HG02610 (cell line): ENCODE data around the gene COG5.
"Not testable (repeated sequence)": the region's sequence is repeated elsewhere in the genome, so short reads cannot be mapped to it uniquely, and the experiment has no call there.

Experiments
- ATAC-seq: cut with Tn5 transposase; IDR thresholded peaks from one replicate; pipeline ENCODE4 v1.9.1; 2021; ENCODE audit warnings: mild to moderate bottlenecking, moderate library complexity; ENCODE audit not compliant: unreplicated experiment

Gene COG5

GRCh38 chr7:107233174-107233573 is 330.5 kb downstream of the COG5 start:
- ATAC-seq = peak; percentile 87

DNA sequence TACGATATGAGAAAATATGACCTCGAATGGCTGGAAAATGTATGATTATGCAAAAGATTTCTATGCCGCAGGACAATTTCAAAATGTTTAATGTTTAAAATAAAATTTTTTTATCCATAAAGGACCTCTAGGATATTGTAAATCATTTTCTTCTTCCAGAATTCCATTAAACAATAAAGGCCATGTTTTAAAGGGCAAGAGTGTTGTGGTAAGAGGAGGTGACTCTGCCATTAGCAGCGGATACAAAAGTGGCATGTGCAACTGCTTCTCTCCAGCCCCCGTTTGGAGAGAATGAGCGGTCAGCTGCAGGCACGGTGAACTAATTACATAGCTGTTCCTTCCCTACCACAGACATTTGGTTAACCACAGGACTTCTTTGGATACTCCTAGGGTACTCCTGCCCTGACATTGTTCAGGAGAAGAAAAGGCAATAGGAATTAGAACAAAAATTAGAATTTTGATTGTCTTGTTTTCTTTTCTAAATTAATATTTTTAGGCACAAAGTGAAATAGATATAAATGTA is 331.1 kb downstream of the COG5 start:
- ATAC-seq = no peak

- no peak for ATAC-seq
Observed at GRCh38 chr7:107230334-107230733, 333.4 kb downstream of the COG5 start.

DNA sequence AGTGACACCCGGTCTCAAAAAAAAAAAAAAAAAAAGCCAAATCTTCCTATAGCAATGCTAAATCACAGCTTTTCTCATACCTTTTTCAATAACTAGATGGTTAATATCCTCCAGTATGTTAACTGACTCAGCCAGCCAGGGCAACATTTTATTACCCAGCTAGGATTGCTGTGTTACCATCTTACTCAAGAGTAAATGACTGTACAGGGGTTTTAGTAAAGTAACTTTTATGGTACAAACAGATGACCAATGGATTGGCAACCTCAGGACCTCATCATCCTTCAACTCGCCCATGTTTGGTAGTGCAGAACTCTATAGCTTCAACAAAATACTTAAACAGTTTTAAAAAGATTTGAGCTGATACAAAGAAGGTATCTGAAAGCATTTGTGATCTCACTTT is 335.4 kb downstream of the COG5 start:
- no peak for ATAC-seq

DNA sequence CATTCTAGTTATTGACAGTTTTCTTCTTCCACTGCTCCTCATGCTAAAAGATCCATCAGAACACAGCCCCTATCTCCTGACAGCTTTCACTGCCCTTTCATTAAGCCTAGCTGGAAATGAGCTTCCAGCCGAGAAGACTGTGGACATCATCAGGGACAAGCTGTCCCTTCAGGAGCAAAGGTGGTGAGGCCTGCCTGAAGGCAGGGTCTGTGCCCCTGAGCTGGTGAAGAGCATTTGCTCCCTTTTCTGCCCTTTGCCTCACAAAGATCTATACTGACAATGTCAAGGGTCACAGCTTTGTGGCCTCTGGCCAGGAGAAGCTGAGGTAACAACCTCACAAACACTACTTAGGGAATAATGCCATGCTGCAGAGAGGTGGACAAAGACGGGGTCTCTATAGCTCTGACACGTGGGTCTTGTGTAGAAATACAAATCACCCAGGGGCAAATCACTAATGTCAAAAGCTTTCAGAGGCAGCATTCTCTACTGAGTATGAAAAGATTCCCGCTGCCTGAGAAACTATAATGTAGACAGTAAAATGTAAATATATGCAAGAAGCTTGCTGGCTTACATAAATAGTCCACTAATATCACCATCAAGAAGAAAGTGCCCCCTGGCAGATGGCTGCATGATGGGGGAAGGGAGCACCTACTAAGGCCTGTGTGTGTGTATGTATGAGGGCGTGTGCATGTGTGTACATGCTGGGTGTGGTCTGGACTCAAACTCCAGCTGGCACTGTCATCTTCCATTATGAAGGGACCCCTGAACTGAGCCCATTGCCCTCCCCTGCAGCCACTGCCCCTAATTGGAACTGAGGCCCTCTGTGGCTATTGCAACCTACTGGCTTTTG is 339.1 kb downstream of the COG5 start:
- ATAC-seq = no peak

DNA sequence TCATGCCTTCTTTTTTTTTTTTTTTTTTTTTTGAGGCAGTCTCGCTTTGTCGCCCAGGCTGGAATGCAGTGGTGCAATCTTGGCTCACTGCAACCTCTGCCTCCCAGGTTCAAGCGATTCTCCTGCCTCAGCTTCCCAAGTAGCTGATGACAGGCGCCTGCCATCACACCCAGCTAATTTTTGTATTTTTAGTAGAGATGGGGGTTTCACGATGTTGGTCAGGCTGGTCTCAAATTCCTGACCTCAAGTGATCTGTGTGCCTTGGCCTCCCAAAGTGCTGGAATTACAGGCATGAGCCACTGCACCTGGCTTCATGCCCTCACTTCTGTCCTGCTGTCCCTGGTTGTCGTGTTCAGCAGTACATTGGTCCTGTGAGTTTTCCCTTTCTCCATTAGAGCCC is 342.9 kb downstream of the COG5 start:
- ATAC-seq = not testable (repeated sequence)

DNA sequence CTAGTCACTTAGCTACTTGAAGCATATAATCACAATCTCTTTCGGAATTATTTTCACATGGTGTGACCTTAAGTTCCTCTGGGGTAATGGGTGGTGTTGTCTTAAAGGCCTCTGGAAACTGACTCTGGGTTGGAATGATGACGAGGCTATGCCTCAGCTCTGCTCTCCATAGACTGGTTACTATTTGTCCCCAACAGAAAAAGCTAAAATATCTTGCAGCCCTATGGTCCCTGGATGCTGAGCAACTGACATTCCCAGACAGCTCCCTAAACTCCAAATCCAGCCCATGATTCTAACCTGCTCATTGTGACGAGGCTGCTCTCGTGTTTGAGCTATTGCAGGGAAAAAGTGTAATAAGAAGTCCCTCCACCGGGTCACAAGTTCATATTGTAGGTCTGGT is 343.4 kb downstream of the COG5 start:
- no peak for ATAC-seq

GRCh38 chr7:107219563-107220244 is 344.0 kb downstream of the COG5 start:
- no peak for ATAC-seq

DNA sequence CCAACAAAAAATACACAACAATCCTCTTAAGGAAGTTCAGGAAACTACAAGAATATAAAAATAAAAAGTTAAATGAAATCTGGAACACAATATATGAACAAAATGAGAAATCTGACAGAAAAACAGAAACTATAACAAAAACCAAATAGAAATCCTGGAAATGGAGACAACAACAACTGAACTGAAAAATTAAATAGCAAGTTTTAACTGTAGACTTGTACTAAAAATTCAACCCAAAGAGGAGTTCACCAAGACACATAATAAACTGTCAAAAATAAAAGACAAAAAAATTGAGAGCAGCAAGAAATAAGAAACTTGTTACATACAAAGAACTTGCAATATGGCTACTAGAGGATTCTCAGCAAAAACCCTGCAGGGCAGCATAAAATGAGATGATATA is 349.8 kb downstream of the COG5 start:
- ATAC-seq = no peak

- no peak for ATAC-seq
Observed at GRCh38 chr7:107213193-107213788, 350.4 kb downstream of the COG5 start.

- no peak for ATAC-seq
Observed at GRCh38 chr7:107212725-107213124, 351.0 kb downstream of the COG5 start.

DNA sequence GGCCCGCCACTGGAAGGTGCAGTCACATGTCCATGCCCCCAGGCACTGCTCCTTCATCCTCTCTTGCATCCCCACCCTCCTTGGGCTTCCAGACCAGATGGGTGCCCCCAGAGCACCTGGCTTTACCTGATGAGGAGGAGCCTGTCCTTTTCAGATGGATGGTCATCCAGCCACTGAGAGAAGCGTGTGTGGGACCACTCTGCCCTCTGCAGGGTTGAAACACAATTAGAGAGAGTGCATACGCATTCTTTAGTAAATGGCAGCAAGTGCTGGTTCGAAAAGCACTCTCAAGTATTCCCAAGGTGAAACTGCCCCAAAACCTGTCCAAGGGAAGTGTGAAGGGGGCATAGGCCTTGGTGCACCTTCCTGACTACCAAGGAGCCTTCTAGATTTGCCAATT is 353.3 kb downstream of the COG5 start:
- ATAC-seq = no peak

DNA sequence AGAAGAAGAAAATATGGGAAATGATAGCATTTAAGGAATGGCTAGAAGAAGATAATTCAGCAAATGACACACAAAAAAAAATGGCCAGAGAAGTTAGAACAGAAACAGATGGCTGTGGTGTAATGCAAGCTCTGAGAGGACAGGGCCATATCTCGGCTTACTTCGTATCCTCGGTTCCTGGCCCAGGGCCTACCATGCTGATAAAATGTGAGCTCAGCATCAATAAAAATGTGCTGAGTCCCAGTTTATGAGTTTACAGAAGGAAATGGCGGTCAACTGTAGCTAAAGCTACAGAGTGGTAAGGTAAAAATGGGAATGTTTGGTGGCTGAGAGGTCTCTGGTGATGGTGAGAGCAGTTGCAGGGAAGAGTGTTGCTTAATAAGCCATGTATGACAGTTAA is 354.2 kb downstream of the COG5 start:
- ATAC-seq = no peak

DNA sequence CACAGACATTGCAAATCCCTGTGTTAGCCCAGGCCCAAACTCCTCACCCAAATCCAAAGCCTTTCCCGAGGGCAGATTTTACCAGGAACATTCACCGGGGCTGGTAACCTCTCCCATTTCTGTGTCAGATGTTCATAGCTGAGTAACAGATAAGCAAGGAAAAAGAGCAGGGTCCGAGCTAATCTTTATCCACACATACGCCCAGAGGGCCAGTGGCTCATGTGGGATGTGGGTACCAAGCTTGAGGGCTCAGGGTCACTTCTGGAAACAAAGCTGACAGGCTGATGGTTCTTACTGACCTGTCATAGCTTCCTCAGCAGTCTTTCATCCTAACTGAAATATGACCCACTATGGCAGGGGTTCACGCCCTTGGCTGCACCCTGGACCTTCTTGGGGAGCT is 355.2 kb downstream of the COG5 start:
- ATAC-seq = no peak

GRCh38 chr7:107208024-107208521 is 355.6 kb downstream of the COG5 start:
- no peak for ATAC-seq

DNA sequence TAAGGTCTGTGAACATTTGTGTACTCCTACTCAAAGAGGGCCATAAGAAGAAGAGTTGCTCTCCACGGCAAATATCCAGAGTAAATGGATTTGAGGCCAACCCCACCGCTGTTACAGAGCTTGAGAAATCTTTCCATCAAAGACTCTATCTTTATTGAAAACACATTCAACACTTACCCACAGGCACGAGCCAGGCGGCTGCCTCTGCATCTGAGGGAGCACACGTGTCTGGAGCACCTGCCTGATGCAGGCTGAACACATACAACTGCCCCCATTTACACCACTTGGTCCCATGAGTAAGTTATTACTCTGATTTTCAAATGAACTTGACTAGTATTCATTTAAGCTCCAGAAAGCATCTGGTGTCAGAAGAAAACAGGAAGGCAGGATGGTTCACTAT is 356.3 kb downstream of the COG5 start:
- no peak for ATAC-seq

GRCh38 chr7:107206706-107207105 is 357.0 kb downstream of the COG5 start:
- ATAC-seq = no peak

- no peak for ATAC-seq
Observed at GRCh38 chr7:107206136-107206535, 357.6 kb downstream of the COG5 start.

DNA sequence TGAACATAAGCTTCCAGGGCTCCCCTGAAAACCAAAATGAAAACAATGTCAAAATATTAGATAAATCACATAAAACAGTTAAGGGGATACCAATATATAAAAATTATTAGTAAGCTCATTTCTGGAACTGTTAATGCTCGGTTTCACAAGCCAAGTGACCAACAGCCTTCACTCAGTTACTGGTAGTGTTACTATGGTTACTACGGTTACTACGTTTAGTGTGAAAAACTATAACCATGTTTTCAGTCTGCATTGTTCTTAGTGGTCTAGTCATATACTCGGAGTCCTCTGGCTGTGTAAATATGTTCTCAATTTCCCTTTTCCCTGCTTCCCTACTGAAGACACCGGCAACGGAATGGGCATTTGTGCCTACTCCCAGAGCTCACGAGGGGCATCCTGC is 360.1 kb downstream of the COG5 start:
- no peak for ATAC-seq

GRCh38 chr7:107201795-107202450 is 361.8 kb downstream of the COG5 start:
- ATAC-seq = no peak
